GM23338 (cell line): Measurements from ENCODE around the gene CORO7. TPM values are rescaled to one million over a fixed set of nuclear protein-coding genes. Genes with fewer than 3 reads are reported as not detected.

ENCODE experiments used
- ATAC-seq: fragments of 200-7000 bp; cut with Tn5 transposase; 3 replicates; pipeline ENCODE4 v1.9.1; 2020
- DNase-seq: peaks from one replicate; pipeline ENCODE4 v3.0.0-alpha.2; 2015; ENCODE audit warnings: low spot score
- H2AFZ ChIP-seq: fragments of 200-600 bp; sonication (generic); 2 replicates; pipeline ENCODE4 v1.8.0; 2016; ENCODE audit warnings: antibody characterized with exemption, mild to moderate bottlenecking, moderate library complexity
- H3F3A ChIP-seq: fragments of 200-600 bp; sonication (generic); replicated peaks from 2 replicates; pipeline ENCODE4 v1.8.0; 2017; ENCODE audit warnings: antibody characterized with exemption, mixed run types, low read depth
- H3K27ac ChIP-seq: fragments of 200-600 bp; sonication (generic); 2 replicates; pipeline ENCODE4 v1.6.1; 2016; ENCODE audit warnings: low read depth
- H3K27me3 ChIP-seq: fragments of 200-600 bp; sonication (generic); 2 replicates; pipeline ENCODE4 v1.8.0; 2016; ENCODE audit warnings: mild to moderate bottlenecking, mixed run types, moderate library complexity; ENCODE audit not compliant: insufficient read depth
- H3K36me3 ChIP-seq: fragments of 200-600 bp; sonication (generic); 2 replicates; pipeline ENCODE4 v1.8.0; 2016; ENCODE audit warnings: mild to moderate bottlenecking; ENCODE audit not compliant: insufficient read depth
- H3K4me1 ChIP-seq: fragments of 200-600 bp; sonication (generic); 2 replicates; pipeline ENCODE4 v1.8.0; 2016; ENCODE audit warnings: mild to moderate bottlenecking, moderate library complexity; ENCODE audit not compliant: insufficient read depth
- H3K4me2 ChIP-seq: fragments of 200-600 bp; sonication (generic); 2 replicates; pipeline ENCODE4 v1.7.1; 2017; ENCODE audit warnings: mixed run types
- H3K4me3 ChIP-seq: fragments of 200-600 bp; sonication (generic); 2 replicates; pipeline ENCODE4 v1.6.1; 2016; ENCODE audit warnings: mixed run types
- H3K79me2 ChIP-seq: fragments of 200-600 bp; sonication (generic); replicated peaks from 2 replicates; pipeline ENCODE4 v1.8.0; 2017; ENCODE audit warnings: mild to moderate bottlenecking; ENCODE audit not compliant: insufficient read depth
- H3K9me2 ChIP-seq: fragments of 200-600 bp; sonication (generic); 2 replicates; pipeline ENCODE4 v1.8.0; 2017; ENCODE audit not compliant: insufficient read depth
- H4K20me1 ChIP-seq: fragments of 200-600 bp; sonication (generic); replicated peaks from 2 replicates; pipeline ENCODE4 v1.8.0; 2017; ENCODE audit warnings: mild to moderate bottlenecking; ENCODE audit not compliant: insufficient read depth
- H3K27ac Mint-ChIP-seq: 2 replicates; pipeline ENCODE4 v1.8.0; 2020; ENCODE audit warnings: inconsistent platforms, mild to moderate bottlenecking, moderate library complexity, mixed read lengths
- H3K27me3 Mint-ChIP-seq: 3 replicates; pipeline ENCODE4 v1.8.0; 2022; ENCODE audit warnings: low read depth, mild to moderate bottlenecking, moderate library complexity, mixed read lengths, inconsistent platforms; ENCODE audit not compliant: insufficient read depth, poor library complexity
- H3K36me3 Mint-ChIP-seq: 3 replicates; pipeline ENCODE4 v1.8.0; 2021; ENCODE audit warnings: low read depth, mild to moderate bottlenecking, inconsistent platforms, moderate library complexity, mixed read lengths
- H3K4me1 Mint-ChIP-seq: 3 replicates; pipeline ENCODE4 v1.8.0; 2020; ENCODE audit warnings: mild to moderate bottlenecking, inconsistent platforms, mixed read lengths
- H3K4me3 Mint-ChIP-seq: 3 replicates; pipeline ENCODE4 v1.8.0; 2021; ENCODE audit warnings: moderate library complexity, mild to moderate bottlenecking, inconsistent platforms, mixed read lengths
- H3K9me3 Mint-ChIP-seq: 3 replicates; pipeline ENCODE4 v1.8.0; 2020; ENCODE audit warnings: moderate library complexity, mild to moderate bottlenecking, inconsistent platforms, mixed read lengths
- CREB1 ChIP-seq: fragments of 250-450 bp; sonication (Bioruptor Pico); IDR thresholded peaks from 2 replicates; pipeline ENCODE4 v1.5.0; 2020; ENCODE audit warnings: low read depth, mild to moderate bottlenecking, moderate library complexity
- EZH2 ChIP-seq: fragments of 200-600 bp; sonication (generic); IDR thresholded peaks from one replicate; pipeline ENCODE4 v1.8.0; 2017; ENCODE audit warnings: antibody characterized with exemption, mild to moderate bottlenecking, low read depth; ENCODE audit not compliant: unreplicated experiment
- EZH2phosphoT487 ChIP-seq: fragments of 200-600 bp; sonication (generic); IDR thresholded peaks from one replicate; pipeline ENCODE4 v1.8.1; 2018; ENCODE audit warnings: antibody characterized with exemption; ENCODE audit not compliant: unreplicated experiment
- POLR2AphosphoS5 ChIP-seq: IDR thresholded peaks from 2 replicates; pipeline ENCODE4 v1.6.1; 2016; ENCODE audit warnings: antibody characterized with exemption, low read depth
- STAT1 ChIP-seq: IDR thresholded peaks from one replicate; pipeline ENCODE4 v1.6.1; 2016; ENCODE audit warnings: antibody characterized with exemption; ENCODE audit not compliant: unreplicated experiment
- ZNF114 ChIP-seq: fragments of 250-450 bp; sonication (Bioruptor Pico); IDR thresholded peaks from 2 replicates; pipeline ENCODE4 v1.5.0; 2020; ENCODE audit warnings: mild to moderate bottlenecking, moderate library complexity
- ZNF331 ChIP-seq: fragments of 250-450 bp; sonication (Bioruptor Pico); IDR thresholded peaks from 2 replicates; pipeline ENCODE4 v1.5.0; 2020; ENCODE audit warnings: low read depth, mild to moderate bottlenecking, moderate library complexity
- polyA plus RNA-seq: library from polyadenylated mRNA; unstranded; fragments of >200 nt; fragmentation: Nextera tagmentation; extraction: Ambion mirVana; gene quantifications from 2 replicates; pipeline ENCODE4 v1.2.1, GENCODE V29; 2016
- total RNA-seq: library from RNA; depleted of rRNA; stranded (reverse); fragments of >200 nt; shearing (Covaris generic); gene quantifications from 2 replicates; pipeline ENCODE4 v1.2.3, GENCODE V29; 2014
- TF ChIP-seq, protein P1 (sequence below): fragments of 250-450 bp; sonication (Bioruptor Pico); IDR thresholded peaks from 2 replicates; pipeline ENCODE4 v1.5.0; 2020; ENCODE audit warnings: mild to moderate bottlenecking, moderate library complexity
- TF ChIP-seq, protein P2 (sequence below): IDR thresholded peaks from one replicate; pipeline ENCODE4 v1.6.1; 2018; ENCODE audit warnings: antibody characterized with exemption; ENCODE audit not compliant: unreplicated experiment
- TF ChIP-seq, protein P3 (sequence below), 2 experiments: fragments of 200-600 bp in 1 of 2; sonication (generic) in 1 of 2; conservative IDR thresholded peaks; 2 replicates each; pipeline versions ENCODE4 v1.5.1 to v1.6.1; 2016 to 2017; ENCODE audit warnings: antibody characterized with exemption in 2 of 2, low read depth in 2 of 2, mild to moderate bottlenecking in 2 of 2, moderate library complexity in 1 of 2

CORO7 gene
- total and polyA plus RNA-seq, 2 experiments from 2014 or later = 14.2 to 46.4 TPM

DNA sequence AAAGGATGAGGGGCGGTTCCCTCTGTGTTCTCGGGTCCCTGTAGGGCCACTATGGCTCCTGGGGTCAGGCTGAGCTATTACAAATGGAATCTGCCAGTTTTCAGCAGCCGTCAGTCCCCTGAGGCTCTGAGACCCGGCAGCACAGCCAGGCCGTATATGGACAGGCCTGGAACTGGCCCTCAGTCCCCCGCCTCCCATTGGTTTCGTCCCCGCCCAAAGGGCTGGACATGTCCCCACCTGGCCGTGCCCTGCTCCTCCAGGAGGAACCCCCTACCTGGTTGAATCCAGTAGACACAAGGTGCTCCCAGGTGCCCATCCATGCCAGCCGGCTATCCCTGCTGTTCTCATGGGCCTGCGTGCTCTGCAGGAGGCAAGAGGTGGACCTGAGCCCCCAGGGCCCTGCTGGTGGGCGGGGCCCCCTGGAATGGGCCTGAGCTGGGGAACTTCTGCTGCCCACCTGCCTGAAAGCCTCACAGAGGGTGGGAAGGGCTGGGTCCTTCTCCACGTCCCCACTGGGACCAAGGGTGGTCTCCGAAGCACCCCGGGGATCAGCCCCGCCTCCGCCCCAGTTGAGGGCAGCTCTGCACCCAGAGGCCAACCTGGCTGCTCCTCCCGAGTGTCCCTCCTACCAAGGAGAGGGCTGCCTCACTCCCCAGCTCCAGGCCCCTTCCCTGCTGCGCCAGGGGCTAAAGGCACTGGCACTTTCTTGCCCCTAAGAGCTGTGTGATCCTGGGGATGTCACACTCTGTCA is 27.9 kb downstream of the CORO7 start:
- H3K36me3 Mint-ChIP-seq = no peaks in the 10 kb centered on the region; the same call in 2 of the 3 replicates
- TF ChIP-seq EZH2phosphoT487 (no peak), STAT1 (no peak), ZNF331 (CRISPR knock-in tag) (no peak), ZNF114 (CRISPR knock-in tag) (no peak), POLR2AphosphoS5 (no peak), EZH2 (no peak), CREB1 (no peak)
- TF ChIP-seq, protein P1, sequence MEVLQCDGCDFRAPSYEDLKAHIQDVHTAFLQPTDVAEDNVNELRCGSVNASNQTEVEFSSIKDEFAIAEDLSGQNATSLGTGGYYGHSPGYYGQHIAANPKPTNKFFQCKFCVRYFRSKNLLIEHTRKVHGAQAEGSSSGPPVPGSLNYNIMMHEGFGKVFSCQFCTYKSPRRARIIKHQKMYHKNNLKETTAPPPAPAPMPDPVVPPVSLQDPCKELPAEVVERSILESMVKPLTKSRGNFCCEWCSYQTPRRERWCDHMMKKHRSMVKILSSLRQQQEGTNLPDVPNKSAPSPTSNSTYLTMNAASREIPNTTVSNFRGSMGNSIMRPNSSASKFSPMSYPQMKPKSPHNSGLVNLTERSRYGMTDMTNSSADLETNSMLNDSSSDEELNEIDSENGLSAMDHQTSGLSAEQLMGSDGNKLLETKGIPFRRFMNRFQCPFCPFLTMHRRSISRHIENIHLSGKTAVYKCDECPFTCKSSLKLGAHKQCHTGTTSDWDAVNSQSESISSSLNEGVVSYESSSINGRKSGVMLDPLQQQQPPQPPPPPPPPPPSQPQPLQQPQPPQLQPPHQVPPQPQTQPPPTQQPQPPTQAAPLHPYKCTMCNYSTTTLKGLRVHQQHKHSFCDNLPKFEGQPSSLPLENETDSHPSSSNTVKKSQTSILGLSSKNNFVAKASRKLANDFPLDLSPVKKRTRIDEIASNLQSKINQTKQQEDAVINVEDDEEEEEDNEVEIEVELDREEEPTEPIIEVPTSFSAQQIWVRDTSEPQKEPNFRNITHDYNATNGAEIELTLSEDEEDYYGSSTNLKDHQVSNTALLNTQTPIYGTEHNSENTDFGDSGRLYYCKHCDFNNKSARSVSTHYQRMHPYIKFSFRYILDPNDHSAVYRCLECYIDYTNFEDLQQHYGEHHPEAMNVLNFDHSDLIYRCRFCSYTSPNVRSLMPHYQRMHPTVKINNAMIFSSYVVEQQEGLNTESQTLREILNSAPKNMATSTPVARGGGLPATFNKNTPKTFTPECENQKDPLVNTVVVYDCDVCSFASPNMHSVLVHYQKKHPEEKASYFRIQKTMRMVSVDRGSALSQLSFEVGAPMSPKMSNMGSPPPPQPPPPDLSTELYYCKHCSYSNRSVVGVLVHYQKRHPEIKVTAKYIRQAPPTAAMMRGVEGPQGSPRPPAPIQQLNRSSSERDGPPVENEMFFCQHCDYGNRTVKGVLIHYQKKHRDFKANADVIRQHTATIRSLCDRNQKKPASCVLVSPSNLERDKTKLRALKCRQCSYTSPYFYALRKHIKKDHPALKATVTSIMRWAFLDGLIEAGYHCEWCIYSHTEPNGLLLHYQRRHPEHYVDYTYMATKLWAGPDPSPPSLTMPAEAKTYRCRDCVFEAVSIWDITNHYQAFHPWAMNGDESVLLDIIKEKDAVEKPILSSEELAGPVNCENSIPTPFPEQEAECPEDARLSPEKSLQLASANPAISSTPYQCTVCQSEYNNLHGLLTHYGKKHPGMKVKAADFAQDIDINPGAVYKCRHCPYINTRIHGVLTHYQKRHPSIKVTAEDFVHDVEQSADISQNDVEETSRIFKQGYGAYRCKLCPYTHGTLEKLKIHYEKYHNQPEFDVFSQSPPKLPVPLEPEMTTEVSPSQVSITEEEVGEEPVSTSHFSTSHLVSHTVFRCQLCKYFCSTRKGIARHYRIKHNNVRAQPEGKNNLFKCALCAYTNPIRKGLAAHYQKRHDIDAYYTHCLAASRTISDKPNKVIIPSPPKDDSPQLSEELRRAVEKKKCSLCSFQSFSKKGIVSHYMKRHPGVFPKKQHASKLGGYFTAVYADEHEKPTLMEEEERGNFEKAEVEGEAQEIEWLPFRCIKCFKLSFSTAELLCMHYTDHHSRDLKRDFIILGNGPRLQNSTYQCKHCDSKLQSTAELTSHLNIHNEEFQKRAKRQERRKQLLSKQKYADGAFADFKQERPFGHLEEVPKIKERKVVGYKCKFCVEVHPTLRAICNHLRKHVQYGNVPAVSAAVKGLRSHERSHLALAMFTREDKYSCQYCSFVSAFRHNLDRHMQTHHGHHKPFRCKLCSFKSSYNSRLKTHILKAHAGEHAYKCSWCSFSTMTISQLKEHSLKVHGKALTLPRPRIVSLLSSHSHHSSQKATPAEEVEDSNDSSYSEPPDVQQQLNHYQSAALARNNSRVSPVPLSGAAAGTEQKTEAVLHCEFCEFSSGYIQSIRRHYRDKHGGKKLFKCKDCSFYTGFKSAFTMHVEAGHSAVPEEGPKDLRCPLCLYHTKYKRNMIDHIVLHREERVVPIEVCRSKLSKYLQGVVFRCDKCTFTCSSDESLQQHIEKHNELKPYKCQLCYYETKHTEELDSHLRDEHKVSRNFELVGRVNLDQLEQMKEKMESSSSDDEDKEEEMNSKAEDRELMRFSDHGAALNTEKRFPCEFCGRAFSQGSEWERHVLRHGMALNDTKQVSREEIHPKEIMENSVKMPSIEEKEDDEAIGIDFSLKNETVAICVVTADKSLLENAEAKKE = no peak
- TF ChIP-seq, protein P2, sequence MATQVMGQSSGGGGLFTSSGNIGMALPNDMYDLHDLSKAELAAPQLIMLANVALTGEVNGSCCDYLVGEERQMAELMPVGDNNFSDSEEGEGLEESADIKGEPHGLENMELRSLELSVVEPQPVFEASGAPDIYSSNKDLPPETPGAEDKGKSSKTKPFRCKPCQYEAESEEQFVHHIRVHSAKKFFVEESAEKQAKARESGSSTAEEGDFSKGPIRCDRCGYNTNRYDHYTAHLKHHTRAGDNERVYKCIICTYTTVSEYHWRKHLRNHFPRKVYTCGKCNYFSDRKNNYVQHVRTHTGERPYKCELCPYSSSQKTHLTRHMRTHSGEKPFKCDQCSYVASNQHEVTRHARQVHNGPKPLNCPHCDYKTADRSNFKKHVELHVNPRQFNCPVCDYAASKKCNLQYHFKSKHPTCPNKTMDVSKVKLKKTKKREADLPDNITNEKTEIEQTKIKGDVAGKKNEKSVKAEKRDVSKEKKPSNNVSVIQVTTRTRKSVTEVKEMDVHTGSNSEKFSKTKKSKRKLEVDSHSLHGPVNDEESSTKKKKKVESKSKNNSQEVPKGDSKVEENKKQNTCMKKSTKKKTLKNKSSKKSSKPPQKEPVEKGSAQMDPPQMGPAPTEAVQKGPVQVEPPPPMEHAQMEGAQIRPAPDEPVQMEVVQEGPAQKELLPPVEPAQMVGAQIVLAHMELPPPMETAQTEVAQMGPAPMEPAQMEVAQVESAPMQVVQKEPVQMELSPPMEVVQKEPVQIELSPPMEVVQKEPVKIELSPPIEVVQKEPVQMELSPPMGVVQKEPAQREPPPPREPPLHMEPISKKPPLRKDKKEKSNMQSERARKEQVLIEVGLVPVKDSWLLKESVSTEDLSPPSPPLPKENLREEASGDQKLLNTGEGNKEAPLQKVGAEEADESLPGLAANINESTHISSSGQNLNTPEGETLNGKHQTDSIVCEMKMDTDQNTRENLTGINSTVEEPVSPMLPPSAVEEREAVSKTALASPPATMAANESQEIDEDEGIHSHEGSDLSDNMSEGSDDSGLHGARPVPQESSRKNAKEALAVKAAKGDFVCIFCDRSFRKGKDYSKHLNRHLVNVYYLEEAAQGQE = no peak
- TF ChIP-seq, protein P3, sequence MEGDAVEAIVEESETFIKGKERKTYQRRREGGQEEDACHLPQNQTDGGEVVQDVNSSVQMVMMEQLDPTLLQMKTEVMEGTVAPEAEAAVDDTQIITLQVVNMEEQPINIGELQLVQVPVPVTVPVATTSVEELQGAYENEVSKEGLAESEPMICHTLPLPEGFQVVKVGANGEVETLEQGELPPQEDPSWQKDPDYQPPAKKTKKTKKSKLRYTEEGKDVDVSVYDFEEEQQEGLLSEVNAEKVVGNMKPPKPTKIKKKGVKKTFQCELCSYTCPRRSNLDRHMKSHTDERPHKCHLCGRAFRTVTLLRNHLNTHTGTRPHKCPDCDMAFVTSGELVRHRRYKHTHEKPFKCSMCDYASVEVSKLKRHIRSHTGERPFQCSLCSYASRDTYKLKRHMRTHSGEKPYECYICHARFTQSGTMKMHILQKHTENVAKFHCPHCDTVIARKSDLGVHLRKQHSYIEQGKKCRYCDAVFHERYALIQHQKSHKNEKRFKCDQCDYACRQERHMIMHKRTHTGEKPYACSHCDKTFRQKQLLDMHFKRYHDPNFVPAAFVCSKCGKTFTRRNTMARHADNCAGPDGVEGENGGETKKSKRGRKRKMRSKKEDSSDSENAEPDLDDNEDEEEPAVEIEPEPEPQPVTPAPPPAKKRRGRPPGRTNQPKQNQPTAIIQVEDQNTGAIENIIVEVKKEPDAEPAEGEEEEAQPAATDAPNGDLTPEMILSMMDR (conservative IDR thresholded peaks at IDR 0.05; ENCODE audit: low read depth in 2 of 2) = no peak
- H3K4me3 Mint-ChIP-seq = no peak overlapping the region
- peaks cover 16% of the 10 kb centered on the region for H3K27me3 Mint-ChIP-seq
- H3K27me3 ChIP-seq = no peaks in the 10 kb centered on the region
- no peaks in the 10 kb centered on the region for H3K36me3 ChIP-seq
- peaks cover 38% of the 10 kb centered on the region for H3K4me1 ChIP-seq
- H3F3A ChIP-seq = peaks cover 32% of the 10 kb centered on the region
- H4K20me1 ChIP-seq = no peaks in the 10 kb centered on the region
- no peak overlapping the region for H3K4me2 ChIP-seq
- H3K27ac Mint-ChIP-seq = peak overlapping the region; percentile 78; the same call in 1 of the 2 replicates
- H3K9me2 ChIP-seq = no peaks in the 10 kb centered on the region
- DNase-seq (peak; percentile 45), ATAC-seq (no peak)
- H3K27ac ChIP-seq = peak overlapping the region; percentile 78
- H3K4me3 ChIP-seq = no peak overlapping the region
- H3K79me2 ChIP-seq = no peaks in the 10 kb centered on the region
- H2AFZ ChIP-seq = no peak overlapping the region
- H3K4me1 Mint-ChIP-seq = peaks cover 40% of the 10 kb centered on the region
- no peaks in the 10 kb centered on the region for H3K9me3 Mint-ChIP-seq
